ENCODE measurements around the gene MUC12. TPM values are rescaled to one million over a fixed set of nuclear protein-coding genes. Genes with fewer than 3 reads are reported as not detected.

The MUC12 gene
- total RNA-seq, 1 donor from 2014 or later, result 1.5 TPM

GRCh38 chr7:100946766-100947365, 22.5 kb upstream of the MUC12 start:
- intact Hi-C loops (cut with micrococcal nuclease), result no loop called here
- H3K27ac Mint-ChIP-seq, result no peak overlapping the region

GRCh38 chr7:100947792-100948191, 21.6 kb upstream of the MUC12 start:
- Mint-ChIP-seq H3K36me3 (ENCODE audit: low read depth) (no peaks in the 10 kb centered on the region), H3K9me3 (no peaks in the 10 kb centered on the region), H3K4me1 (no peaks in the 10 kb centered on the region), H3K4me3 (no peak overlapping the region), H3K27me3 (peaks cover 14% of the 10 kb centered on the region), H3K27ac (no peak overlapping the region)
- intact Hi-C loops (cut with micrococcal nuclease), result no loop called here
- DNase-seq, result no peak

More at GRCh38 chr7:100946766-100947365, 22.5 kb upstream of the MUC12 start:
- DNase-seq, result no peak
- Mint-ChIP-seq H3K4me1 (no peaks in the 10 kb centered on the region), H3K36me3 (ENCODE audit: low read depth) (no peaks in the 10 kb centered on the region), H3K4me3 (no peak overlapping the region), H3K9me3 (no peaks in the 10 kb centered on the region), H3K27me3 (peaks cover 14% of the 10 kb centered on the region)

GRCh38 chr7:100949227-100949932, 20.0 kb upstream of the MUC12 start, which contains the start of gene MUC3A:
Gene MUC3A (plus strand): TSS chr7:100949534. CDS start chr7:100949625, 91 bp downstream.
- H3K27me3 Mint-ChIP-seq, result peaks cover 11% of the 10 kb centered on the region
- H3K4me1 Mint-ChIP-seq, result no peaks in the 10 kb centered on the region
- H3K9me3 Mint-ChIP-seq, result no peaks in the 10 kb centered on the region
- intact Hi-C loops (cut with micrococcal nuclease), result no loop called here
- no peak for DNase-seq
- H3K36me3 Mint-ChIP-seq (ENCODE audit: low read depth), result no peaks in the 10 kb centered on the region
- no peak within 1 kb of the TSS for H3K4me3 Mint-ChIP-seq
- no peak within 1 kb of the TSS for H3K27ac Mint-ChIP-seq

DNA sequence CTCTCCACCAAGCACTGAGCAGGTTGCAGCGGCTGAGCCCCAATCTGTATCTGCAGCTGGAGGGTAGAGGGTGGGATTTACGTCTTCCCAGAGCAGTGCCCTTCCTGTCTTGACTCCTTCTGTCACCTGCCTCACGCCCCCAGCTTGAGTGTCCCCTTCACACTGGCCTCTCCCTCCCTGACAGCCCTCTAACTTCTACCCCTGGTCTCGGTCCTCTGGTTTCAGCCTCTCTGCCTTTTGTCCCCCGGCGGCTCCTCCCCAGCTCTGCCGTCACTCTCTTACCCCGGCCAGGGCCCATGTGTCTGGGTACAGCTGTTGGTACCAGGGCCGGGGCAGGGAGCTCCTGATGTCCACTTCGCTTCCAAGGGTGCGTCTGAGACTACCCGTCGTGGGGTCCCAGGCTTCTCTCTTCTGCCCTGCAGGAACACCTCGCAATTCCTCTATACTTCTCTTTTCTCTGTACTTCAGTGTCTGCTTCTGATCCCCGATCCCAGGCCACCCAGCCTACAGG, 19.4 kb upstream of the MUC12 start:
- no peak overlapping the region for H3K4me3 Mint-ChIP-seq
- H3K4me1 Mint-ChIP-seq, result no peaks in the 10 kb centered on the region
- DNase-seq, result no peak
- H3K27ac Mint-ChIP-seq, result no peak overlapping the region
- intact Hi-C loops (cut with micrococcal nuclease), result no loop called here
- no peaks in the 10 kb centered on the region for H3K36me3 Mint-ChIP-seq (ENCODE audit: low read depth)
- H3K27me3 Mint-ChIP-seq, result peaks cover 11% of the 10 kb centered on the region
- H3K9me3 Mint-ChIP-seq, result no peaks in the 10 kb centered on the region

DNA sequence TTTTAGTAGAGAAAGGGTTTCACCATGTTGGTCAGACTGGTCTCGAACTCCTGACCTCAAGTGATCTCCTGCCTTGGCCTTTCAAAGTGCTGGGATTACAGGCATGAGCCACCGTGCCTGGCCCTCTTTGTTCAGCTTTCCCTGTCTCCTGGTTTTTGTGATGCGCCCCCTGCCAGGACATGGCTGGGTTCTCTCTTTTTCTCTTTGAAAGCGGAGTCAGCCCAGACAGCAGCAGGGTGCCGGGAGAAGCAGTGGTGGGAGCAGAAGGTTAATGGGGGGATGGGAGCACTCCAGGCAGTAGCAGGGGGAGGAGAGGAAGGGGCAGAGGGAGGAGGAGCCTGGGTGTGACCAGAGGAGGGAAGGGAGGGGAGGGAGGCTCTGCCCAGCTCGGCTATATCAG, 18.2 kb upstream of the MUC12 start:
- no peaks in the 10 kb centered on the region for H3K4me1 Mint-ChIP-seq
- no peak for DNase-seq
- H3K27ac Mint-ChIP-seq, result no peak overlapping the region
- intact Hi-C loops (cut with micrococcal nuclease), result no loop called here
- H3K4me3 Mint-ChIP-seq, result no peak overlapping the region
- no peaks in the 10 kb centered on the region for H3K36me3 Mint-ChIP-seq (ENCODE audit: low read depth)
- H3K27me3 Mint-ChIP-seq, result peaks cover 11% of the 10 kb centered on the region
- no peaks in the 10 kb centered on the region for H3K9me3 Mint-ChIP-seq

DNA sequence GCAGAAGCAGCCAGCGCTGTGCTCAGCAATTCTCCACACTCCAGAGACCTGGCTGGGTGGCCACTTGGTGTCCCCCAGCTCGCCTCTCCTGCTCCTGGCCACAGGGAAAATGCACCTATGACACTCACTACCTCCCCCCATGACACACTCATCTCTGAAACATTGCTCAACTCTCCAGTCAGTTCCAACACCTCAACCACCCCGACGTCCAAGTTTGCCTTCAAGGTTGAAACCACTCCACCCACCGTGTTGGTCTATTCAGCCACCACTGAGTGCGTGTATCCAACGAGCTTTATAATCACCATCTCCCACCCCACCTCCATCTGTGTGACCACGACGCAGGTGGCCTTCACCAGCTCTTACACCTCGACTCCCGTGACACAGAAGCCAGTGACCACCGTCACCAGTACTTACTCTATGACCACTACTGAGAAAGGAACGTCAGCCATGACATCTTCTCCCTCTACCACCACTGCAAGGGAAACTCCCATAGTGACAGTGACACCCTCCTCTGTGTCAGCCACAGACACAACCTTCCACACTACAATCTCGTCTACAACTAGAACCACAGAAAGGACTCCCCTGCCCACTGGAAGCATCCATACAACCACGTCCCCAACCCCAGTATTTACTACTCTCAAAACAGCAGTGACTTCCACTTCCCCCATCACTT, 17.3 kb upstream of the MUC12 start:
- intact Hi-C loops (cut with micrococcal nuclease), result no loop called here
- H3K27me3 Mint-ChIP-seq, result peaks cover 11% of the 10 kb centered on the region
- no peak overlapping the region for H3K27ac Mint-ChIP-seq
- no peak overlapping the region for H3K4me3 Mint-ChIP-seq
- H3K9me3 Mint-ChIP-seq, result no peaks in the 10 kb centered on the region
- no peaks in the 10 kb centered on the region for H3K36me3 Mint-ChIP-seq (ENCODE audit: low read depth)
- no peaks in the 10 kb centered on the region for H3K4me1 Mint-ChIP-seq
- DNase-seq, result no peak

GRCh38 chr7:100952641-100953040, 16.7 kb upstream of the MUC12 start:
- Mint-ChIP-seq H3K27me3 (peaks cover 11% of the 10 kb centered on the region), H3K9me3 (no peaks in the 10 kb centered on the region), H3K4me3 (no peak overlapping the region), H3K4me1 (no peaks in the 10 kb centered on the region), H3K36me3 (ENCODE audit: low read depth) (no peaks in the 10 kb centered on the region), H3K27ac (no peak overlapping the region)
- intact Hi-C loops (cut with micrococcal nuclease), result no loop called here
- no peak for DNase-seq

- H3K36me3 Mint-ChIP-seq (ENCODE audit: low read depth), result no peaks in the 10 kb centered on the region
- H3K4me1 Mint-ChIP-seq, result no peaks in the 10 kb centered on the region
- no peak overlapping the region for H3K4me3 Mint-ChIP-seq
- no peaks in the 10 kb centered on the region for H3K27me3 Mint-ChIP-seq
- no peak for DNase-seq
- no peak overlapping the region for H3K27ac Mint-ChIP-seq
- intact Hi-C loops (cut with micrococcal nuclease), result no loop called here
- no peaks in the 10 kb centered on the region for H3K9me3 Mint-ChIP-seq
Observed at GRCh38 chr7:100957832-100958421, 11.4 kb upstream of the MUC12 start.

DNA sequence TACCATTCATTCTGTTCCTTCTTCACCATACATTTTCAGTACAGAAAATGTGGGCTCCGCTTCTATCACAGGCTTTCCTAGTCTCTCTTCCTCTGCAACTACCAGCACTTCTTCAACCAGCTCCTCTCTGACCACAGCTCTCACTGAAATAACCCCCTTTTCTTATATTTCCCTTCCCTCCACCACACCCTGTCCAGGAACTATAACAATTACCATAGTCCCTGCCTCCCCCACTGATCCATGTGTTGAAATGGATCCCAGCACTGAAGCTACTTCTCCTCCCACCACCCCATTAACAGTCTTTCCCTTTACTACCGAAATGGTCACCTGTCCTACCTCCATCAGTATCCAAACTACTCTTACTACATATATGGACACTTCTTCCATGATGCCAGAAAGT, 9.5 kb upstream of the MUC12 start:
- DNase-seq, result no peak
- Mint-ChIP-seq H3K9me3 (no peaks in the 10 kb centered on the region), H3K36me3 (ENCODE audit: low read depth) (no peaks in the 10 kb centered on the region), H3K4me3 (no peak overlapping the region), H3K27ac (no peak overlapping the region), H3K27me3 (peaks cover 5% of the 10 kb centered on the region), H3K4me1 (no peaks in the 10 kb centered on the region)
- intact Hi-C loops (cut with micrococcal nuclease), result no loop called here

DNA sequence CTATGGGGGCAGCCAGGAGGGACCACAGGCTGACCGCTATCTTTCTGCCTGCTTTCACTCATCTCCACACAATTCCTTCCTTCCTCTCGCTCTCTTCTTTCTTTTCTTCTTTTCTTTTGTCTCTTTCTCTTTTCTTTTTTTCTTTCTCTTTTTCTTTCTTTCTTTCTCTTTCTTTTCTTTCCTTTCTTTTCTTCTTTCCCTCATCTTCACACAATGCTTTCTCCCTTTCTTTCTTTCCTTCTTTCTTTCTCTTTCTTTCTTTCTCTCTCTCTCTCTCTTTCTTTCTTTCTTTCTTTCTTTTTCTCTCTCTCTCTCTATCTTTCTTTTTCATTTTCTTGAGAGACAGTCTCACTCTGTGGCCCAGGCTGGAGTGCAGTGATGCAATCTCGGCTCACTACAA, 6.8 kb upstream of the MUC12 start:
- H3K27ac Mint-ChIP-seq, result no peak overlapping the region
- DNase-seq, result no peak
- intact Hi-C loops (cut with micrococcal nuclease), result no loop called here
- no peaks in the 10 kb centered on the region for H3K9me3 Mint-ChIP-seq
- peaks cover 8% of the 10 kb centered on the region for H3K4me1 Mint-ChIP-seq
- H3K4me3 Mint-ChIP-seq, result no peak overlapping the region
- H3K27me3 Mint-ChIP-seq, result peaks cover 25% of the 10 kb centered on the region
- H3K36me3 Mint-ChIP-seq (ENCODE audit: low read depth), result no peaks in the 10 kb centered on the region

- DNase-seq, result no peak
- no peak overlapping the region for H3K27ac Mint-ChIP-seq
- H3K9me3 Mint-ChIP-seq, result no peaks in the 10 kb centered on the region
- intact Hi-C loops (cut with micrococcal nuclease), result no loop called here
- peaks cover 33% of the 10 kb centered on the region for H3K27me3 Mint-ChIP-seq
- peaks cover 8% of the 10 kb centered on the region for H3K4me1 Mint-ChIP-seq
- no peaks in the 10 kb centered on the region for H3K36me3 Mint-ChIP-seq (ENCODE audit: low read depth)
- no peak overlapping the region for H3K4me3 Mint-ChIP-seq
Observed at GRCh38 chr7:100963386-100963785, 6.0 kb upstream of the MUC12 start.

DNA sequence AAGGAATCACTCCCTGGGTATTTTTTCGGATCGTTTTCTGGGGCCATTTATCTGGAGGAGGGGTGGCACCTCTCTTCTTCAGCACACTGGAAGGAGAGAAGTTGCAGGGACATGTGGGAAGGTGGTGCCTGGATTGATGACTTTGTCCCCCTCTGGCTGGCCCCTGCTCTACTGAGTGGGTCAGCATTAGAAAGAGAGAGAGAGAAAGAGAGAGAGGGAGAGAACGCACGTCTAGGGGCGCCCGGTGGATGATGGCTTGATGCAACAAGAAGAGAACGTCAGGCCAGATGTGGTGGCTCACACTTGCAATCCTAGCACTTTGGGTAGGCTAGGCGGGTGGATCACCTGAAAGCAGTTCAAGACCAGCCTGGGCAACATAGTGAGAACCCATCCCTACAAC, 5.5 kb upstream of the MUC12 start:
- H3K9me3 Mint-ChIP-seq, result no peaks in the 10 kb centered on the region
- H3K27ac Mint-ChIP-seq, result no peak overlapping the region
- H3K27me3 Mint-ChIP-seq, result peaks cover 36% of the 10 kb centered on the region
- no peak overlapping the region for H3K4me3 Mint-ChIP-seq
- peaks cover 8% of the 10 kb centered on the region for H3K4me1 Mint-ChIP-seq
- intact Hi-C loops (cut with micrococcal nuclease), result no loop called here
- H3K36me3 Mint-ChIP-seq (ENCODE audit: low read depth), result no peaks in the 10 kb centered on the region
- no peak for DNase-seq

GRCh38 chr7:100964630-100965029, 4.7 kb upstream of the MUC12 start:
- H3K9me3 Mint-ChIP-seq, result no peaks in the 10 kb centered on the region
- H3K4me1 Mint-ChIP-seq, result peaks cover 8% of the 10 kb centered on the region
- H3K36me3 Mint-ChIP-seq (ENCODE audit: low read depth), result no peaks in the 10 kb centered on the region
- H3K27ac Mint-ChIP-seq, result no peak overlapping the region
- no peak for DNase-seq
- intact Hi-C loops (cut with micrococcal nuclease), result loop anchor here (5.0 kb wide), 2 partner anchors 67 to 113 kb away; partner anchors contain the start of gene ACHE
- peaks cover 38% of the 10 kb centered on the region for H3K27me3 Mint-ChIP-seq
- no peak overlapping the region for H3K4me3 Mint-ChIP-seq
